GM21360 (cell line): ENCODE data around the gene KRTAP10-4.
"Not testable (repeated sequence)": the region's sequence is repeated elsewhere in the genome, so short reads cannot be mapped to it uniquely, and the experiment has no call there.

Experiments
- ATAC-seq: cut with Tn5 transposase; IDR thresholded peaks from one replicate; pipeline ENCODE4 v1.9.1; 2021; ENCODE audit warnings: mild to moderate bottlenecking, moderate library complexity; ENCODE audit not compliant: unreplicated experiment

Gene KRTAP10-4

GRCh38 chr21:44575307-44576024 lies 1.9 kb downstream of the KRTAP10-4 start:
- no peak for ATAC-seq

GRCh38 chr21:44576025-44576420 lies 2.5 kb downstream of the KRTAP10-4 start:
- no peak for ATAC-seq

GRCh38 chr21:44578371-44579055 lies 5.0 kb downstream of the KRTAP10-4 start:
- no peak for ATAC-seq

GRCh38 chr21:44579056-44579832 lies 5.7 kb downstream of the KRTAP10-4 start:
- no peak for ATAC-seq

- no peak for ATAC-seq
Observed at GRCh38 chr21:44579833-44580144, 6.3 kb downstream of the KRTAP10-4 start.

GRCh38 chr21:44580231-44580821 lies 6.8 kb downstream of the KRTAP10-4 start, which contains the start of gene KRTAP10-5:
TSS of gene KRTAP10-5 (minus strand) at chr21:44580604. CDS start at chr21:44580578, 26 bp downstream.
- ATAC-seq, result not testable (repeated sequence)

- no peak for ATAC-seq
Observed at GRCh38 chr21:44581158-44581557, 7.6 kb downstream of the KRTAP10-4 start.

- ATAC-seq, result no peak
Observed at GRCh38 chr21:44582055-44582454, 8.5 kb downstream of the KRTAP10-4 start.

GRCh38 chr21:44583089-44583799 lies 9.7 kb downstream of the KRTAP10-4 start:
- ATAC-seq, result no peak

- ATAC-seq, result no peak
Observed at GRCh38 chr21:44583800-44584147, 10.2 kb downstream of the KRTAP10-4 start.

GRCh38 chr21:44585892-44586291 lies 12.4 kb downstream of the KRTAP10-4 start:
- ATAC-seq, result no peak

GRCh38 chr21:44589094-44589493 lies 15.6 kb downstream of the KRTAP10-4 start:
- no peak for ATAC-seq

- no peak for ATAC-seq
Observed at GRCh38 chr21:44589586-44590305, 16.2 kb downstream of the KRTAP10-4 start.

GRCh38 chr21:44590311-44590721 lies 16.8 kb downstream of the KRTAP10-4 start:
- no peak for ATAC-seq

- ATAC-seq, result not testable (repeated sequence)
Observed at GRCh38 chr21:44590897-44591800, 17.6 kb downstream of the KRTAP10-4 start.

- ATAC-seq, result not testable (repeated sequence)
Observed at GRCh38 chr21:44591801-44592130, 18.2 kb downstream of the KRTAP10-4 start.

- ATAC-seq, result no peak
Observed at GRCh38 chr21:44592446-44593311, 19.1 kb downstream of the KRTAP10-4 start, which contains the start of gene KRTAP10-6. TSS of gene KRTAP10-6 (minus strand) at chr21:44592505. CDS start at chr21:44592484, 21 bp downstream.
